ENCODE data around the gene GPR33. TPM values are rescaled to one million over a fixed set of nuclear protein-coding genes. Genes with fewer than 3 reads are reported as not detected.

The GPR33 gene
- total and polyA plus RNA-seq, 2 donors (not counting 1 experiment from before 2014, with no cell fraction given): not detected

GRCh38 chr14:31510855-31511254 lies 23.0 kb upstream of the GPR33 start:
- H3K36me3 ChIP-seq (ENCODE audit: control insufficient read depth, insufficient read depth, low read length): no peaks in the 10 kb centered on the region
- H4K20me1 ChIP-seq (ENCODE audit: control insufficient read depth, extremely low read depth, insufficient read depth, low read length): no peaks in the 10 kb centered on the region

GRCh38 chr14:31510222-31510621 lies 22.4 kb upstream of the GPR33 start:
- Histone ChIP-seq H3K9me3 (ENCODE audit: control insufficient read depth, insufficient read depth, low read depth, low read length) (no peaks in the 10 kb centered on the region), H3K9ac (ENCODE audit: insufficient read depth, low read length) (no peak overlapping the region), H3K4me1 (ENCODE audit: control insufficient read depth, extremely low read depth, insufficient read depth, low read length) (no peaks in the 10 kb centered on the region), H3K27me3 (ENCODE audit: control insufficient read depth, insufficient read depth, low read length) (no peaks in the 10 kb centered on the region), H3K36me3 (ENCODE audit: control insufficient read depth, insufficient read depth, low read length) (no peaks in the 10 kb centered on the region), H2AFZ (ENCODE audit: low read length) (no peak overlapping the region), H4K20me1 (ENCODE audit: control insufficient read depth, extremely low read depth, insufficient read depth, low read length) (no peaks in the 10 kb centered on the region), H3K79me2 (ENCODE audit: control insufficient read depth, insufficient read depth, low read length) (no peaks in the 10 kb centered on the region), H3K27ac (ENCODE audit: insufficient read depth, low read length) (no peak overlapping the region), H3K4me3 (replicated peaks in 1 of 4; ENCODE audit: control extremely low read depth in 1 of 4, insufficient read depth in 1 of 4, low read depth in 3 of 4, low read length in 4 of 4) (no peak overlapping the region), H3K4me2 (ENCODE audit: extremely low read depth, insufficient read depth, low read length) (no peak overlapping the region)
- no peak for TF ChIP-seq EZH2 (IDR thresholded peaks at IDR 0.05; ENCODE audit: low read length, missing control alignments)
- TF ChIP-seq CTCF (conservative IDR thresholded peaks at IDR 0.05 in 1 of 2, IDR thresholded peaks at IDR 0.05 in 1 of 2; ENCODE audit: low read depth in 1 of 2, low read length in 2 of 2): peak; percentile 24 to 29
- peak; percentile 4 to 37 for DNase-seq (ENCODE audit: low read depth in 2 of 2)

More at GRCh38 chr14:31510855-31511254, 23.0 kb upstream of the GPR33 start:
- Histone ChIP-seq H3K4me3 (replicated peaks in 1 of 4; ENCODE audit: control extremely low read depth in 1 of 4, insufficient read depth in 1 of 4, low read depth in 3 of 4, low read length in 4 of 4) (no peak overlapping the region), H3K4me2 (ENCODE audit: extremely low read depth, insufficient read depth, low read length) (no peak overlapping the region), H3K27ac (ENCODE audit: insufficient read depth, low read length) (no peak overlapping the region), H3K27me3 (ENCODE audit: control insufficient read depth, insufficient read depth, low read length) (no peaks in the 10 kb centered on the region), H3K9ac (ENCODE audit: insufficient read depth, low read length) (no peak overlapping the region), H3K4me1 (ENCODE audit: control insufficient read depth, extremely low read depth, insufficient read depth, low read length) (no peaks in the 10 kb centered on the region), H2AFZ (ENCODE audit: low read length) (no peak overlapping the region), H3K9me3 (ENCODE audit: control insufficient read depth, insufficient read depth, low read depth, low read length) (no peaks in the 10 kb centered on the region), H3K79me2 (ENCODE audit: control insufficient read depth, insufficient read depth, low read length) (no peaks in the 10 kb centered on the region)
- no peak for DNase-seq (ENCODE audit: low read depth in 2 of 2)
- no peak for TF ChIP-seq EZH2 (IDR thresholded peaks at IDR 0.05; ENCODE audit: low read length, missing control alignments)
- no peak for TF ChIP-seq CTCF (conservative IDR thresholded peaks at IDR 0.05 in 1 of 2, IDR thresholded peaks at IDR 0.05 in 1 of 2; ENCODE audit: low read depth in 1 of 2, low read length in 2 of 2)

DNA sequence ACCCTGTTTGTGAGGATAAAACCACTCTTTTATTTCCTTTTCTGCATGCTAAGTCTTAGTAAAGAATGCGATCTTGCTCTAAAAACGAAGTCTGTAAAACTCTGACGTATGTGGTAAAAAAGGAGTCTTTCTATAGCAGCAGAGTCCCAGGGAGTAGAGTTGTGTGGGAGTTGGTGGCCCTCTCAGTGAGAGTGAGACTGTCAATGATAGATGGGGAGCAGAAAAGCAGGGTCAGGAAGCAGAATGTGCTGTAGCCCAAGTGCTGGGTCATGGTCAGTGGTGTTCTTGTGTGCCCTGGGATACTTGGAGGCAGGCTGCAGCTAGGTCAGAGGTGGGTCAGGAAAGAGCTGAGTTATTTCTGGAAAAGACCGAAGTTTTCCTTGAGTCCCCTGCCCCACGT lies 20.3 kb upstream of the GPR33 start:
- no peaks in the 10 kb centered on the region for H3K36me3 ChIP-seq (ENCODE audit: control insufficient read depth, insufficient read depth, low read length)
- no peaks in the 10 kb centered on the region for H3K4me1 ChIP-seq (ENCODE audit: control insufficient read depth, extremely low read depth, insufficient read depth, low read length)
- no peaks in the 10 kb centered on the region for H3K79me2 ChIP-seq (ENCODE audit: control insufficient read depth, insufficient read depth, low read length)
- H3K27ac ChIP-seq (ENCODE audit: insufficient read depth, low read length): no peak overlapping the region
- H2AFZ ChIP-seq (ENCODE audit: low read length): peak overlapping the region; percentile 5
- H3K27me3 ChIP-seq (ENCODE audit: control insufficient read depth, insufficient read depth, low read length): no peaks in the 10 kb centered on the region
- no peak overlapping the region for H3K9ac ChIP-seq (ENCODE audit: insufficient read depth, low read length)
- TF ChIP-seq EZH2 (IDR thresholded peaks at IDR 0.05; ENCODE audit: low read length, missing control alignments) (no peak), CTCF (conservative IDR thresholded peaks at IDR 0.05 in 1 of 2, IDR thresholded peaks at IDR 0.05 in 1 of 2; ENCODE audit: low read depth in 1 of 2, low read length in 2 of 2) (no peak)
- H4K20me1 ChIP-seq (ENCODE audit: control insufficient read depth, extremely low read depth, insufficient read depth, low read length): no peaks in the 10 kb centered on the region
- no peak overlapping the region for H3K4me3 ChIP-seq (replicated peaks in 1 of 4; ENCODE audit: control extremely low read depth in 1 of 4, insufficient read depth in 1 of 4, low read depth in 3 of 4, low read length in 4 of 4)
- no peak overlapping the region for H3K4me2 ChIP-seq (ENCODE audit: extremely low read depth, insufficient read depth, low read length)
- no peaks in the 10 kb centered on the region for H3K9me3 ChIP-seq (ENCODE audit: control insufficient read depth, insufficient read depth, low read depth, low read length)
- DNase-seq (ENCODE audit: low read depth in 2 of 2): no peak

Data from fibroblast of lung (primary cell).